Psoas muscle (tissue), 8 donors: ENCODE results near the gene KCNAB1. TPM values are rescaled to one million over a fixed set of nuclear protein-coding genes. Genes with fewer than 3 reads are reported as not detected.

ENCODE experiments used
- ATAC-seq, 4 donors: fragments of 200-7000 bp; cut with Tn5 transposase; one replicate each; pipeline ENCODE4 v1.9.1; 2020; ENCODE audit warnings: moderate library complexity in 3 of 4, mild to moderate bottlenecking in 2 of 4
- DNase-seq, 2 donors: peaks; one replicate each; pipeline ENCODE4 v3.0.0-alpha.2; 2020
- H3K27ac ChIP-seq: fragments of 200-600 bp; one replicate; pipeline ENCODE4 v1.8.0; 2022
- H3K27me3 ChIP-seq, 3 donors: fragments of 200-600 bp in 1 of 3; one replicate each; pipeline versions ENCODE4 v1.6.1 to v1.8.0; 2013 to 2022; ENCODE audit warnings: low read length in 2 of 3, mild to moderate bottlenecking in 2 of 3, moderate library complexity in 1 of 3; ENCODE audit not compliant: insufficient read depth in 3 of 3
- H3K36me3 ChIP-seq, 2 donors: fragments of 200-600 bp in 1 of 2; one replicate each; pipeline versions ENCODE4 v1.6.1 to v1.8.0; 2013 to 2022; ENCODE audit warnings: low read depth in 1 of 2, mild to moderate bottlenecking in 1 of 2, moderate library complexity in 1 of 2; ENCODE audit not compliant: insufficient read depth in 1 of 2
- H3K4me1 ChIP-seq: fragments of 200-600 bp; one replicate; pipeline ENCODE4 v1.8.0; 2022
- H3K4me3 ChIP-seq: fragments of 200-600 bp; one replicate; pipeline ENCODE4 v1.8.0; 2022; ENCODE audit warnings: mild to moderate bottlenecking
- H3K9me3 ChIP-seq: fragments of 200-600 bp; one replicate; pipeline ENCODE4 v1.8.0; 2022
- CTCF ChIP-seq: fragments of 200-600 bp; IDR thresholded peaks from one replicate; pipeline ENCODE4 v1.8.0; 2022; ENCODE audit warnings: antibody characterized with exemption
- WGBS, 3 donors: extraction: QIAGEN DNeasy Blood & Tissue Kit; methylation state at CpG; one replicate each; pipeline versions ENCODE4 v1.1.6 to v1.1.7; 2013; 5-methylcytosine and 5-hydroxymethylcytosine counted together
- intact Hi-C, 2 donors: fragments of 100-400 bp; cut with DNase I; formaldehyde crosslinking; loops; one replicate each; pipeline versions ENCODE4 v1.11.0 to v1.14.2; 2022
- polyA plus RNA-seq, 3 donors: library from polyadenylated mRNA; stranded (reverse); fragments of 200-250 nt; gene quantifications; one replicate each; pipeline ENCODE4 v1.2.3, GENCODE V29; 2013
- total RNA-seq, 4 donors: library from RNA; stranded (reverse); fragmentation: NEBNext Ultra II Directional in 2 of 4; extraction: Animal tissue kit (Norgen Biotek cat#: 25700) in 2 of 4; gene quantifications; one replicate each; pipeline versions ENCODE4 v1.2.1 to v1.2.4, GENCODE V29; 2021 to 2023
- donor health status: healthy with polysubstance abuse.
- donor health status: DM: no; HTN: no; CAD: no; lungs with moderate emphysema.
- donor health status: Bipolar disorder and iron deficiency.
- donor health status: healthy.
- donor health status: DM: yes; HTN: yes; CAD: no.
- donor health status: DM: no; HTN: no; CAD: no.
- donor health status: DM: no; HTN: no; CAD: no.
- donor health status: DM: yes; HTN: yes; CAD: no.

The KCNAB1 gene
- total and polyA plus RNA-seq, 7 donors, result 0.66 to 3.1 (median 0.91) TPM

GRCh38 chr3:156488767-156489166, 368.4 kb downstream of the KCNAB1 start:
- DNase-seq (no peak), ATAC-seq (no peak)
- Histone ChIP-seq H3K4me3 (no peak overlapping the region), H3K4me1 (no peaks in the 10 kb centered on the region), H3K27me3 (peaks cover 0 to 2% (median 0%) of the 10 kb centered on the region in 3 donors), H3K27ac (no peak overlapping the region), H3K9me3 (no peaks in the 10 kb centered on the region), H3K36me3 (no peaks in the 10 kb centered on the region)
- no peak for TF ChIP-seq CTCF
- WGBS, 3 donors, result 88 to 99% (median 93%) methylated on average over 3 of the region's 3 CpGs
- intact Hi-C loops, result no loop called here

- peaks cover 0 to 2% (median 0%) of the 10 kb centered on the region in 3 donors for H3K27me3 ChIP-seq
- no peaks in the 10 kb centered on the region for H3K9me3 ChIP-seq
- ATAC-seq (no peak), DNase-seq (no peak)
- intact Hi-C loops, result no loop called here
- H3K27ac ChIP-seq, result no peak overlapping the region
- no peaks in the 10 kb centered on the region for H3K4me1 ChIP-seq
- no peak for TF ChIP-seq CTCF
- 82 to 86% (median 85%) methylated on average over 1 of the region's 1 CpG for WGBS, 3 donors
- no peak overlapping the region for H3K4me3 ChIP-seq
- H3K36me3 ChIP-seq, result no peaks in the 10 kb centered on the region
Measured at GRCh38 chr3:156489462-156489911, 369.1 kb downstream of the KCNAB1 start.

GRCh38 chr3:156491192-156491591, 370.8 kb downstream of the KCNAB1 start:
- Histone ChIP-seq H3K4me1 (no peaks in the 10 kb centered on the region), H3K4me3 (no peak overlapping the region), H3K9me3 (no peaks in the 10 kb centered on the region), H3K27me3 (peaks cover 0 to 2% (median 0%) of the 10 kb centered on the region in 3 donors), H3K36me3 (no peaks in the 10 kb centered on the region), H3K27ac (no peak overlapping the region)
- no peak for DNase-seq
- intact Hi-C loops, result no loop called here
- no peak for ATAC-seq
- 67 to 75% (median 74%) methylated on average over 3 of the region's 3 CpGs for WGBS, 3 donors
- TF ChIP-seq CTCF, result no peak

DNA sequence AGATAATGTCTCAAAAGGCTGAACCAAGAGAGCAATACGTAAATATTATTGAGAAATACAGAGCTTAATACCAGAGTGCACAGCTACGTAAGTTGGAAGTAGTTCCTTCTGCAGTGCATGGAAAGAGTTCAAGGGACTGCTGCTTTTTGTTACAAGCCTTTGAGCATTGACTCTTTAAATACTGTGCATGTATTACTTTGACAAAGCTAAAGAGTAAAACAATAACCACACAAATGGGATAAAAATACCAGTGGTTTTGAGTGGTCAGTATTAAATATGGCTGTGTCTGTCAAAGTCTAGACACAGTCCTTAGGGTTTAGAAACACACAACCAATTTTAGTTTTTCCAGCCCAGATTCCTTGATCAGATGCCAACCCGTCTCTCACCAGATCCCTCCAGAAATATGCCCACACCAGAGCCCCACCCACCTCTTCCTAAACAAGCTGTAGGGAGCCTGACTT, 372.5 kb downstream of the KCNAB1 start:
- H3K27ac ChIP-seq, result no peak overlapping the region
- no peak for ATAC-seq
- TF ChIP-seq CTCF, result no peak

GRCh38 chr3:156493887-156494286, 373.5 kb downstream of the KCNAB1 start:
- H3K4me1 ChIP-seq, result no peaks in the 10 kb centered on the region
- intact Hi-C loops, result no loop called here
- DNase-seq (no peak), ATAC-seq (no peak)
- no peaks in the 10 kb centered on the region for H3K36me3 ChIP-seq
- TF ChIP-seq CTCF, result no peak
- H3K4me3 ChIP-seq, result no peak overlapping the region
- 68 to 75% (median 68%) methylated on average over 3 of the region's 3 CpGs for WGBS, 3 donors
- no peak overlapping the region for H3K27ac ChIP-seq
- H3K9me3 ChIP-seq, result no peaks in the 10 kb centered on the region
- H3K27me3 ChIP-seq, result peaks cover 0 to 2% (median 0%) of the 10 kb centered on the region in 3 donors

More for the DNA sequence above, 372.5 kb downstream of the KCNAB1 start:
- Histone ChIP-seq H3K4me3 (no peak overlapping the region), H3K36me3 (no peaks in the 10 kb centered on the region), H3K27me3 (peaks cover 0 to 2% (median 0%) of the 10 kb centered on the region in 3 donors), H3K9me3 (no peaks in the 10 kb centered on the region), H3K4me1 (no peaks in the 10 kb centered on the region)
- intact Hi-C loops, result no loop called here
- no peak for DNase-seq
- WGBS, 3 donors, result 65 to 80% (median 65%) methylated on average over 3 of the region's 3 CpGs
